NCI-H128 (cell line): ENCODE measurements around the gene GLRA3.
"Not testable (repeated sequence)": the region's sequence is repeated elsewhere in the genome, so short reads cannot be mapped to it uniquely, and the experiment has no call there.

Source experiments
- DNase-seq: peaks from one replicate; lab custom pipeline; 2025; ENCODE audit not compliant: unreplicated experiment; lab: John Stamatoyannopoulos, UW

GLRA3 gene

GRCh38 chr4:174828845-174829701 lies at the start of gene GLRA3:
GLRA3 (minus strand) TSS chr4:174829247; CDS start chr4:174828811, 436 bp downstream.
- no peak for DNase-seq

GRCh38 chr4:174874898-174875297 lies 45.9 kb upstream of the GLRA3 start:
- DNase-seq = no peak

DNA sequence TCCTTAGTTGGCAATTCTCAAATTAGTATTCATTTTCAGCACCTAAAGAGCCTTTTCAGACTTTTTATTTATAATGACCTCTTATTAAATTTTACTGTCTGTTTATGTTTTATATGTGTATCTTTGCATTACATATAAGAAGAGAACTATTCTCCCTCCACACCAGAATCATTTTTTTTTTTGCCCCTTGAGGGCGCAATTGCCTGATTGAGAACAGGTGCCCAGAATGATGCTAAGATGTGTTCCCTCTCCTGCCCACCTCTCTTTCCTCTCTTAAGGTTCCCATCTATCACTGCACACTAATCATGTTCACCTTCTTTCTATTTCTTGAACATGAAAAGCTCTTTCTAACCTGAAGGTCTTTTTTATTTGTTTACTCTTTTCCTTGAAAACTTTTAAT lies 44.9 kb upstream of the GLRA3 start:
- no peak for DNase-seq

- not testable (repeated sequence) for DNase-seq
These were observed 44.1 kb upstream of the GLRA3 start for GRCh38 chr4:174873146-174873545.

- no peak for DNase-seq
These were observed 42.4 kb upstream of the GLRA3 start for GRCh38 chr4:174871407-174871806.

DNA sequence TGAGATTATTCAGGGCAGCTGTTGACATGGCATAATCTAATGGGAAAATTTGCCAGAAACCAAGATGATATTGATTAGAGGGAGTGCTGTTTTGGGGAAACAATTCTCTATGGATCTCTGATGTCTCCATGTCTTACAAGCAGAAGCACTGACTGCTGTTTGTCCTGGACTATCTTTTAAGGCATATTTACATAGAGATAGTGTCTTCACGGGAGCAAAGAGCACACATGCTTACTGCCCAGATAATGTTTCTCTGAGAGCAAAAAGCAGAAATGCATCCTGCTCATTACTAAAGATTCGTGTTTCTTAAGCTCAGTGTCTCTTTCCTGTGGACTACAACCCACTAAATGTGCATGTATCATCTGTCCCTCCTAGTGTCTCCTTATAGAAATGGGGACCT lies 41.3 kb upstream of the GLRA3 start:
- no peak for DNase-seq

GRCh38 chr4:174869339-174869738 lies 40.3 kb upstream of the GLRA3 start:
- no peak for DNase-seq

GRCh38 chr4:174867903-174868302 lies 38.9 kb upstream of the GLRA3 start:
- no peak for DNase-seq

DNA sequence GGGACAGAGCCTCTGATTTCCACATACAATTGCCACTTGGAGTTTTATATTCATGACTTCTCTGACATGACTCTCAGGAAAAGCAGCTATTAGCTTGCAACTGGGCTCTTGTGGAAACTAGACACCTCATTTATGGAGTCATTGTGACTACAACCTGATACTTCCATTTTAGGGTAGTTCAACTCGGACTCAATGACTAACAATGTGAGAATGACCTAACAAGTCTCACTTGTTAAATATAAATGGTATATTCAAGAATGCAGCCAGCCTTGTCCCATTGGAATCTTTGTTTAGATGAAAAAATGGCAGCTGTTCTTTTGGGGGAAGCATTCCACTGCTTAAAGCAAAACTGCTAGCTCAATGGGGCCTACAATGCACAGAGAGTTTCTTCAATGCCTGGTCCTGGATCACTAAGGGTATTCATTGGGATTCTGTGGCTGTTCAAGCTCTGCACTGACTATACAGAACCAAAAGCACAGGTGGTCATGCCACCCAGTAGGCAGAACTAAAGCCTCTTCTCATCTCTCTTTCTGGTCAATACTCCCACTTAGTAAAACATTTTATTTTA lies 36.5 kb upstream of the GLRA3 start:
- DNase-seq = no peak

- DNase-seq = no peak
These were observed 35.0 kb upstream of the GLRA3 start for GRCh38 chr4:174864031-174864430.

GRCh38 chr4:174860588-174860987 lies 31.5 kb upstream of the GLRA3 start:
- DNase-seq = no peak

DNA sequence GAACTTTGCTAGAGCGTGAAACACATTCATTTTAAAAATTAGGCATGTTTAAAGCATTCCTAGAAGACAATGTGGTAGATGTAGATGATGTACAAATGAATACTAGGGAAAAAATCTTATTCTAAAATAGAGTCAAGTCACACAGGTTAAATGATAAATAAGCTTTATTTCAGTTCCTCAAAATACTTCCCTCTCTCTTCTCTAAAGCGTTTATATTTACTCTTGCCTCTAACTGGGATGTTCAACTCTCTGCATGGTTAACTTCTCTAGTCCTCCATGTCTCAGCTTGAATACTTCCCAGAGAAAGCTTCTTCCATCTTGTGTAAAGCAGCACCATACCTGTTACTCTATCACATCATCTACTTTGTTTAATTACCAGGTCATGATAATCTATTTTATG lies 30.9 kb upstream of the GLRA3 start:
- DNase-seq = no peak

DNA sequence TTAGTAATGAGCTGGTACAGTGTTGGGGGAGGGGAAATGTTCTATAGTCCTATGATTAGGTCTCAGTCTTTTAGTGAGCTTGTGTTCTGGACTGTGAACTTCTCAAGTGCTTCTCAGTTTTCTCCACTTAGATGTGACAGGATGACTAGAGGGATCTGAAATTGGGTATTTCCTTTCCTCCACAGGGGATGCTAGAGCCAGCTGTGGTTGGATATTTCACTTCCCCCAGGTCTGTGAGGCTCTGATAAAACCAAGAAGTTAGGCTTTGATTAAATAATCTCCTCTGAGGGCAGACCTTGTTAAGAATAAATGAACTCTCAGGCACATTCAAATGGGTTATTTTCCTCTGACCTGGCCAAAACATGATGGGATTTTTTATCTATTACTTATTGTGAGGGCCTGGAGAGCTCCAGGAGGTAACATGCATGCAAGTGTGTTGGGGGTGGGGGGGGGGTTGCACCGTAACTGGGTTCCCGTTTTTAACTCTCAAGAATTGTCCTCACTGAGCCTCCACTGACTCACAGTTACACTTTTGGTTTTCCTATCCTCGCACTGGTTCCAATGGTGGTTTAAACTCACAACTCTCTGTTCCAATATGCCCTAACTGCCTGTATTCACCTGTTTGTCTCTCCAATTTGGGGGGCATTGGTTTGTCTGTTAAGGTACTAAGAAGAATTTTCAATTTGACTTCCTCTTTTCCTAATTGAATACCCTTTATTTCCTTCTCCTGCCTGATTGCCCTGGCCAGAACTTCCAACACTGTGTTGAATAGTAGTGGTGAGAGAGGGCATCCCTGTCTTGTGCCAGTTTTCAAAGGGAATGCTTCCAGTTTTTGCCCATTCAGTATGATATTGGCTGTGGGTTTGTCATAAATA lies 28.1 kb upstream of the GLRA3 start:
- peak; percentile 65 for DNase-seq

DNA sequence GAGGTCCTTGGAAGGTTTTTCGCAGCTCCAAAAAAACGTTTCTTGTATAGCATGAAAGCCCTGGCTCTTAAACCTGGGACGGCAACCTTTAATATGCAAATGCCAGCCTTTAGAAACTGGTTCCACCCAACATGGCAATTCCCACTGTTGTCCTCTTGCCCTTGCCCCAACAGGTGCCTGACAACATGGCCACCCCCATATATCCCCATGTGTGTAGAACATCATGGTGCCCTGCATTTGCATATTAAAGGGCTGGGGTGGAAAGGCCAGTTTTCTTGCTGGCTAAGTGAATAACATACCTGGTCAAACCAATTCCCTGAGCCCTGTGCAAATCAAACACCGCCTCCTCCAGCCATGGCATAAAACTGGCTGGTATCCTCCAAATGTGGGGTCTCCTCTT lies 26.0 kb upstream of the GLRA3 start:
- DNase-seq = no peak

GRCh38 chr4:174853629-174854028 lies 24.6 kb upstream of the GLRA3 start:
- no peak for DNase-seq

DNA sequence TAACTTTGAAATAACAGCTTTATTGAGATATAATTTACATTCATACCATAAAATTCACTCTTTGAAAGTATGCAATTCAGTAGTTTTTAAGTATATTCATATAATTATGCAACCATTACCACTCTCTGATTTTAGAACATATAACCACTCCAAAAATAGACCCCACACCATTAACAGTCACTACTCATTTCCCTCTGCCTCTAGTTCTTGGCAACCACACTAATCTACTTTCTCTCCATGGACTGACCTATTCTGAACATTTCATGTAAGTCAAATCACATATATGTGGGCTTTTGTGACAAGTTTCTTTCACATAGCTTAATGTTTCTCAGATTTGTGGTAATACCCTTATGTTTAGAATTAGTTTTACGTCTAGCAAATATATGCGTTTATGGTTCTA lies 19.5 kb upstream of the GLRA3 start:
- DNase-seq = no peak

DNA sequence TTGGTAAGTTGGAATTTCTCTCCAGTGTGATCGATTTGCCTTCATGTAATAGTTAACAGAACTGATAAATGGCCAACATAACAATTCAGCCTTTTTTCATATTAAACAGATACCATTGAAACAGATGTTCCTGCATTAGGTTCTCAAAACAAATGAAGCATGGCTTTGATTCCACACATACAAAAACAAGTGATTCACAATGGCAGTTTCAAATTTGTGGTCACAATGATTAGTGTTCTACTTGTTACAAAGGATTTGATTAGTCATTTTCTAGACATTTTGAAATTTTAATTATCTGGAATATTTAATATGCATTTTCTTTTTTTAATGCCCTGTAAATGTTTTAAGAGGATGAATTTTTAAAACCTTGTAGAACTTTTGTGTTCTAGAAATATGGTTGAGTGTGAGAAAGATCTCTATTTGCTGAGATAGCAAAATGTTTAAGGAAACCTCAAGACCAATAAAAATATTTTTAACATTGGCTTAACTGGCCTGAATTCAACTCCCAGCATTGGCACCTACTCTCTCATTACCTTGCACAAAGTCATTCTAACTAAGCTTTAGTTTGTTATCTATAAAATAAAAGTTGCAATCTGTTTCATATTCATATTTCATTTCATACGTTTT lies 18.9 kb upstream of the GLRA3 start:
- DNase-seq = no peak

DNA sequence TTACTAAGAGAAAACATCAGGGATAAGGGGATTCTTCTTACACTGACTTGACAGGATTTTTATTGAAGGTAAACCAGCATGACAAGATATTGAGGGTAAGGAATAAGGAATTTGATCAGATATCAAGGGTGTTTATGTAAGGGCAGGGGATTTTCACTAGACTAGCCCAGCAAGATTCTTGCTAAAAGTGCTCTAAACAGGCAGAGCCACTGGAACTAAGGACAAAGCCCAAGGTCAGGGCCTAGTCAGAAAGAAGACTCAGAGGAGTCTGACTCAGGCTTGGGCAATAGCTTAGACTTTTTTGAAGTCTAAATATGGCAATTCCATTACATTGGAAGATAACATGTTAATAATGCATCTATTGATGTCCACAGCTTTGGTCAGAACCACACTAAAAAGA lies 6.5 kb upstream of the GLRA3 start:
- DNase-seq = no peak

DNA sequence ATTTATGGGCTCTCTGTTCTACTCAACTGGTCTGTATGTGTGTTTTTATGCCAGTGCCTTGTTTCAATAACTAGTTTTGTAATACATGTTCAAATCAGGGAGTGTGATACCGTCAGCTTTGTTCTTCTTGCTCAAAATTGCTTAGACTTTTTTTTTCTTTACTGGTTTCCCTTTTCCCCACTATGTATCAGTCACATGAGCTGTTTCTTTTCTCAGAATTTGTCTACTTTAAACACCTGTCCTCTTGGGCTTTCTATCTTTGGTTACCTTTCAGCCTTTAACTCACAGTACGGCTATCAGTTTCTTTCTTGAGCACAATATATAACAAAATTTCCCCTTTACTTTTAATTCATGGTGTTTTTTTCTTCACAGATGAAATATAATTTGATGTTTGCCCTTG lies 5.4 kb upstream of the GLRA3 start:
- no peak for DNase-seq

DNA sequence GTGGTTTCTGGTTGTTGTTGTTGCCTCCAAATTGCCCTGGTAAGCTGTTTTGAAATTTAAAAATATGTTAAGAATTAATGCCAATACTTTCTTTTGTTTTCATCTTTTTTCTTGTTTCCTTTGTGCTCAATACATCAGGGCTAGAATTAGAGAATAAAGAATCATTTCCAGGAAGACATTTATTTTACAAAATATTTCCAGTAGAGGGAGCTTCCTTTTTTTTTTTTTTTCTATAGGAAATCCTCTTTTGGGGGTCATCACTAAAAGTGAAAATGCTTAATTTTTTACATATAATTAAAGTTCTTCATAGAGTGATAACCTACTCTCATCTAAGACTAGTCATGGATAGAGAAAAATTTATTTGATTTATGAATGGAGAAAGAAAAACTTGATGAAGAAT lies 2.4 kb downstream of the GLRA3 start:
- DNase-seq = no peak

- DNase-seq = no peak
These were observed 13.8 kb downstream of the GLRA3 start for GRCh38 chr4:174815282-174815681.
